Measurements from ENCODE around the gene PHACTR3. TPM values are rescaled to one million over a fixed set of nuclear protein-coding genes. Genes with fewer than 3 reads are reported as not detected.
"Not testable (repeated sequence)": the region's sequence is repeated elsewhere in the genome, so short reads cannot be mapped to it uniquely, and the experiment has no call there.

Gene PHACTR3
- total and polyA plus RNA-seq, 4 donors: 0.14 to 0.42 (median 0.17) TPM

DNA sequence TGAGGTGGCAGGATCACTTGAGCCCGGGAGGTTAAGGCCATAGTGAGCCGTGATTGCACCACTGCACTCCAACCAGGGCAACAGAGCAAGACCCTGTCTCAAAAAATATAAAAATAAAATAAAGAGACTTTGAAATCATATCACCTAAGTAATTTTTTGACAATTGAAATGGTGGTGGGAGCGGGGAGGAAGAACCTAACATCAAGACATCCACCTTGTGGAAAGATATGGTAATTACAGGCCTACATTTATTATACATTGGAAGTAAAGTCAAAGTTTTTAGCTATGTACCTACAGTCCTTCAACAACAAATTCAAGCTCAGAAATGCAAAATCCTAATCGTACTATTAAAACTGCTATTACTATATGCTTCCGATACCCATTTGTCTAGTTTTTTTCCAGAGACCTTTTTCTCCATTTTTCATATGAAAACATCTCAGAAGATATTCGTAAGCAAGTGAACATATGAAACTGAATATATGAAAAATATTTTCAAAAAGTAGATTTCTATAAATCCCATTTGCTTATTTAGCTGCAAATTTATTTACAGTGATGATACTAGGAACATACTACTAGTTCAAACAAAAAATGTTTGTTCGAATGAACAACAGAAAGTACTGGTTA, 245.8 kb downstream of the PHACTR3 start:
- WGBS: 57% methylated on average over 7 of the region's 7 CpGs
- Histone ChIP-seq H3K4me3 (ENCODE audit: low read depth in 1 of 3, low read length in 3 of 3) (no peak overlapping the region), H3K36me3 (ENCODE audit: control insufficient read depth in 4 of 4, insufficient read depth in 3 of 4, low read depth in 1 of 4, low read length in 3 of 4) (no peaks in the 10 kb centered on the region), H3K9ac (ENCODE audit: low read depth in 1 of 2, low read length in 2 of 2) (no peak overlapping the region), H3K27me3 (ENCODE audit: control insufficient read depth in 4 of 4, insufficient read depth in 4 of 4, low read length in 3 of 4) (no peaks in the 10 kb centered on the region), H3K27ac (ENCODE audit: low read depth in 1 of 2, low read length in 2 of 2) (no peak overlapping the region), H3K9me3 (ENCODE audit: control insufficient read depth in 4 of 4, low read length in 3 of 4) (no peaks in the 10 kb centered on the region), H3K4me1 (ENCODE audit: control insufficient read depth in 4 of 4, insufficient read depth in 4 of 4, low read length in 3 of 4) (no peaks in the 10 kb centered on the region)
- TF ChIP-seq RAD21 (IDR thresholded peaks at IDR 0.05): peak; percentile 64 to 68
- TF ChIP-seq GABPA (IDR thresholded peaks at IDR 0.05 in 1 of 2, conservative IDR thresholded peaks at IDR 0.05 in 1 of 2): no peak
- TF ChIP-seq, protein P1, sequence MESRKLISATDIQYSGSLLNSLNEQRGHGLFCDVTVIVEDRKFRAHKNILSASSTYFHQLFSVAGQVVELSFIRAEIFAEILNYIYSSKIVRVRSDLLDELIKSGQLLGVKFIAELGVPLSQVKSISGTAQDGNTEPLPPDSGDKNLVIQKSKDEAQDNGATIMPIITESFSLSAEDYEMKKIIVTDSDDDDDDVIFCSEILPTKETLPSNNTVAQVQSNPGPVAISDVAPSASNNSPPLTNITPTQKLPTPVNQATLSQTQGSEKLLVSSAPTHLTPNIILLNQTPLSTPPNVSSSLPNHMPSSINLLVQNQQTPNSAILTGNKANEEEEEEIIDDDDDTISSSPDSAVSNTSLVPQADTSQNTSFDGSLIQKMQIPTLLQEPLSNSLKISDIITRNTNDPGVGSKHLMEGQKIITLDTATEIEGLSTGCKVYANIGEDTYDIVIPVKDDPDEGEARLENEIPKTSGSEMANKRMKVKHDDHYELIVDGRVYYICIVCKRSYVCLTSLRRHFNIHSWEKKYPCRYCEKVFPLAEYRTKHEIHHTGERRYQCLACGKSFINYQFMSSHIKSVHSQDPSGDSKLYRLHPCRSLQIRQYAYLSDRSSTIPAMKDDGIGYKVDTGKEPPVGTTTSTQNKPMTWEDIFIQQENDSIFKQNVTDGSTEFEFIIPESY (IDR thresholded peaks at IDR 0.05): no peak
- TF ChIP-seq NR2F2 (IDR thresholded peaks at IDR 0.05): no peak
- TF ChIP-seq, protein P2, sequence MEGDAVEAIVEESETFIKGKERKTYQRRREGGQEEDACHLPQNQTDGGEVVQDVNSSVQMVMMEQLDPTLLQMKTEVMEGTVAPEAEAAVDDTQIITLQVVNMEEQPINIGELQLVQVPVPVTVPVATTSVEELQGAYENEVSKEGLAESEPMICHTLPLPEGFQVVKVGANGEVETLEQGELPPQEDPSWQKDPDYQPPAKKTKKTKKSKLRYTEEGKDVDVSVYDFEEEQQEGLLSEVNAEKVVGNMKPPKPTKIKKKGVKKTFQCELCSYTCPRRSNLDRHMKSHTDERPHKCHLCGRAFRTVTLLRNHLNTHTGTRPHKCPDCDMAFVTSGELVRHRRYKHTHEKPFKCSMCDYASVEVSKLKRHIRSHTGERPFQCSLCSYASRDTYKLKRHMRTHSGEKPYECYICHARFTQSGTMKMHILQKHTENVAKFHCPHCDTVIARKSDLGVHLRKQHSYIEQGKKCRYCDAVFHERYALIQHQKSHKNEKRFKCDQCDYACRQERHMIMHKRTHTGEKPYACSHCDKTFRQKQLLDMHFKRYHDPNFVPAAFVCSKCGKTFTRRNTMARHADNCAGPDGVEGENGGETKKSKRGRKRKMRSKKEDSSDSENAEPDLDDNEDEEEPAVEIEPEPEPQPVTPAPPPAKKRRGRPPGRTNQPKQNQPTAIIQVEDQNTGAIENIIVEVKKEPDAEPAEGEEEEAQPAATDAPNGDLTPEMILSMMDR (IDR thresholded peaks at IDR 0.05; ENCODE audit: low read depth, low read length, missing input control): peak; percentile 73
- TF ChIP-seq, protein P3, sequence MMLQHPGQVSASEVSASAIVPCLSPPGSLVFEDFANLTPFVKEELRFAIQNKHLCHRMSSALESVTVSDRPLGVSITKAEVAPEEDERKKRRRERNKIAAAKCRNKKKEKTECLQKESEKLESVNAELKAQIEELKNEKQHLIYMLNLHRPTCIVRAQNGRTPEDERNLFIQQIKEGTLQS (IDR thresholded peaks at IDR 0.05): no peak
- TF ChIP-seq JUND (IDR thresholded peaks at IDR 0.05): no peak
- no peak for TF ChIP-seq SP1 (IDR thresholded peaks at IDR 0.05)
- TF ChIP-seq FOXA2 (IDR thresholded peaks at IDR 0.05): no peak
- no peak for TF ChIP-seq EGR1 (IDR thresholded peaks at IDR 0.05; ENCODE audit: low read depth in 2 of 2)
- TF ChIP-seq, protein P4, sequence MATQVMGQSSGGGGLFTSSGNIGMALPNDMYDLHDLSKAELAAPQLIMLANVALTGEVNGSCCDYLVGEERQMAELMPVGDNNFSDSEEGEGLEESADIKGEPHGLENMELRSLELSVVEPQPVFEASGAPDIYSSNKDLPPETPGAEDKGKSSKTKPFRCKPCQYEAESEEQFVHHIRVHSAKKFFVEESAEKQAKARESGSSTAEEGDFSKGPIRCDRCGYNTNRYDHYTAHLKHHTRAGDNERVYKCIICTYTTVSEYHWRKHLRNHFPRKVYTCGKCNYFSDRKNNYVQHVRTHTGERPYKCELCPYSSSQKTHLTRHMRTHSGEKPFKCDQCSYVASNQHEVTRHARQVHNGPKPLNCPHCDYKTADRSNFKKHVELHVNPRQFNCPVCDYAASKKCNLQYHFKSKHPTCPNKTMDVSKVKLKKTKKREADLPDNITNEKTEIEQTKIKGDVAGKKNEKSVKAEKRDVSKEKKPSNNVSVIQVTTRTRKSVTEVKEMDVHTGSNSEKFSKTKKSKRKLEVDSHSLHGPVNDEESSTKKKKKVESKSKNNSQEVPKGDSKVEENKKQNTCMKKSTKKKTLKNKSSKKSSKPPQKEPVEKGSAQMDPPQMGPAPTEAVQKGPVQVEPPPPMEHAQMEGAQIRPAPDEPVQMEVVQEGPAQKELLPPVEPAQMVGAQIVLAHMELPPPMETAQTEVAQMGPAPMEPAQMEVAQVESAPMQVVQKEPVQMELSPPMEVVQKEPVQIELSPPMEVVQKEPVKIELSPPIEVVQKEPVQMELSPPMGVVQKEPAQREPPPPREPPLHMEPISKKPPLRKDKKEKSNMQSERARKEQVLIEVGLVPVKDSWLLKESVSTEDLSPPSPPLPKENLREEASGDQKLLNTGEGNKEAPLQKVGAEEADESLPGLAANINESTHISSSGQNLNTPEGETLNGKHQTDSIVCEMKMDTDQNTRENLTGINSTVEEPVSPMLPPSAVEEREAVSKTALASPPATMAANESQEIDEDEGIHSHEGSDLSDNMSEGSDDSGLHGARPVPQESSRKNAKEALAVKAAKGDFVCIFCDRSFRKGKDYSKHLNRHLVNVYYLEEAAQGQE (IDR thresholded peaks at IDR 0.05): no peak
- TF ChIP-seq TAF1 (conservative IDR thresholded peaks at IDR 0.05): no peak
- DNase-seq (ENCODE audit: low spot score): no peak

DNA sequence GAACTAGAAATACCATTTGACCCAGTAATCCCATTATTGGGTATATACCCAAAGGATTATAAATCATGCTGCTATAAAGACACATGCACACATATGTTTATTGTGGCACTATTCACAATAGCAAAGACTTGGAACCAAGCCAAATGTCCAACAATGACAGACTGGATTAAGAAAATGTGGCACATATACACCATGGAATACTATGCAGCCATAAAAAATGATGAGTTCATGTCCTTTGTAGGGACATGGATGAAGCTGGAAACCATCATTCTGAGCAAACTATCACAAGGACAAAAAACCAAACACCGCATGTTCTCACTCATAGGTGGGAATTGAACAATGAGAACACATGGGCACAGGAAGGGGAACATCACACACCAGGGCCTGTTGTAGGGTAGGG, 252.2 kb downstream of the PHACTR3 start:
- 75% methylated on average over 1 of the region's 1 CpG for WGBS
- not testable (repeated sequence) for H3K9me3 ChIP-seq (ENCODE audit: control insufficient read depth in 4 of 4, low read length in 3 of 4); H3K4me3 ChIP-seq (ENCODE audit: low read depth in 1 of 3, low read length in 3 of 3); H3K36me3 ChIP-seq (ENCODE audit: control insufficient read depth in 4 of 4, insufficient read depth in 3 of 4, low read depth in 1 of 4, low read length in 3 of 4); H3K27me3 ChIP-seq (ENCODE audit: control insufficient read depth in 4 of 4, insufficient read depth in 4 of 4, low read length in 3 of 4); H3K9ac ChIP-seq (ENCODE audit: low read depth in 1 of 2, low read length in 2 of 2); DNase-seq (ENCODE audit: low spot score); H3K4me1 ChIP-seq (ENCODE audit: control insufficient read depth in 4 of 4, insufficient read depth in 4 of 4, low read length in 3 of 4); H3K27ac ChIP-seq (ENCODE audit: low read depth in 1 of 2, low read length in 2 of 2)

DNA sequence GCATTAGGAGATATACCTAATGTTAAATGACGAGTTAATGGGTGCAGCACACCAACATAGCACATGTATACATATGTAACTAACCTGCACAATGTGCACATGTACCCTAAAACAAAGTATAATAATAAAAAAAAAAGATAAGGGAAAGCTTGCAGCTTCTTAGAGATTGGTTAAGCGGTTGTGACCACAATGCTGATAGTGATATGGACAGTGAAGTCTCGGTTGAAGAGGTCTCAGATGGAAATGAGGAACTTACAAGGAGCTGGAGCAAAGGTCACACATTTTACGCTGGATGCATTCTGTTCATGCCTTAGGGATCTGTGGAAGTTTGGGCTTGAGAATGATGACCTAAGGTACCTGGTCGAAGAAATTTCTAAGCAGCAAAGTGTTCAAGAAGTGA, 252.6 kb downstream of the PHACTR3 start:
- DNase-seq (ENCODE audit: low spot score); H3K9me3 ChIP-seq (ENCODE audit: control insufficient read depth in 4 of 4, low read length in 3 of 4); H3K4me3 ChIP-seq (ENCODE audit: low read depth in 1 of 3, low read length in 3 of 3); H3K27me3 ChIP-seq (ENCODE audit: control insufficient read depth in 4 of 4, insufficient read depth in 4 of 4, low read length in 3 of 4); H3K27ac ChIP-seq (ENCODE audit: low read depth in 1 of 2, low read length in 2 of 2); H3K4me1 ChIP-seq (ENCODE audit: control insufficient read depth in 4 of 4, insufficient read depth in 4 of 4, low read length in 3 of 4); H3K36me3 ChIP-seq (ENCODE audit: control insufficient read depth in 4 of 4, insufficient read depth in 3 of 4, low read depth in 1 of 4, low read length in 3 of 4); H3K9ac ChIP-seq (ENCODE audit: low read depth in 1 of 2, low read length in 2 of 2): not testable (repeated sequence)
- 86% methylated on average over 5 of the region's 5 CpGs for WGBS

Data from liver (tissue), 9 donors.